NK-92 (cell line): ENCODE data around the gene TLE7.

ENCODE experiments used
- DNase-seq: peaks from one replicate; lab custom pipeline; 2025; ENCODE audit not compliant: unreplicated experiment; lab: John Stamatoyannopoulos, UW

TLE7 gene

DNA sequence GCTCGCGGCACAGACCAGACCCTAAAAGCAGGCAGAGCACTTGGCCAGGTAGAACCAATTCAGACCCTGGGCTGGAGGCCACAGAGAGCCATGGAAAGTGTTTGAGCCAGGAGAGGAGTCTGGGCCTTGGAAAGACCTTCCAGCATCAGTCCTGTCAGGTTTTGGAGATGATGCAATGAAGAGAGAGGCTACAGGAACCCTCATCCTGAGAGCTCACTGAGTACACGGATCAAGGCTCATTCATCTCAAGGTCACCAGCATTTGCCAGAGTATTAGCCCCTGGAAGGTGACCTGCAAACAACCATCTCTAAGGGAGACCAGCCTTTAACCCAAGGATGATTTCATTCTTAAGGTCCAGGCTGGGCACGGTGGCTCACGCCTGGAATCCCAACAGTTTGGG, 27.8 kb downstream of the TLE7 start:
- no peak for DNase-seq

DNA sequence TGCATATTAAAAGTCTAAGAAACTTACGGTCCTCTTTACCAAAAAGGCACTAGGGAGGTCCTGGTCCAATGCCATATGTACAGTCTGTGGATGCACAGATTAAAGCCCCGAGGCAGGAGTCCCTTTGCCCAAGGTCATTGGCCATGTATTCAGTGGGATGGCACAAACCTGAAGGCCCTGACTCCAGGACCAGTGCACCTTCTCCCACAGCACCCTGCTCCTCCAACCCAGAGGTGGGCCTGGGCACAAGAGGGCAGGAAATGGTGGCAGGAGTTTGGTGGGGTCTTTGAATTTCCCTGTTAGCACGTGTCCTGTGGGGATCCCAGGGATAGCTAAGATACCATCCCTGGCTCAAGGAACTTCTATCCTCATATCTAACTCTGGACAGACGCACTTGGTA, 28.5 kb downstream of the TLE7 start:
- no peak for DNase-seq

DNA sequence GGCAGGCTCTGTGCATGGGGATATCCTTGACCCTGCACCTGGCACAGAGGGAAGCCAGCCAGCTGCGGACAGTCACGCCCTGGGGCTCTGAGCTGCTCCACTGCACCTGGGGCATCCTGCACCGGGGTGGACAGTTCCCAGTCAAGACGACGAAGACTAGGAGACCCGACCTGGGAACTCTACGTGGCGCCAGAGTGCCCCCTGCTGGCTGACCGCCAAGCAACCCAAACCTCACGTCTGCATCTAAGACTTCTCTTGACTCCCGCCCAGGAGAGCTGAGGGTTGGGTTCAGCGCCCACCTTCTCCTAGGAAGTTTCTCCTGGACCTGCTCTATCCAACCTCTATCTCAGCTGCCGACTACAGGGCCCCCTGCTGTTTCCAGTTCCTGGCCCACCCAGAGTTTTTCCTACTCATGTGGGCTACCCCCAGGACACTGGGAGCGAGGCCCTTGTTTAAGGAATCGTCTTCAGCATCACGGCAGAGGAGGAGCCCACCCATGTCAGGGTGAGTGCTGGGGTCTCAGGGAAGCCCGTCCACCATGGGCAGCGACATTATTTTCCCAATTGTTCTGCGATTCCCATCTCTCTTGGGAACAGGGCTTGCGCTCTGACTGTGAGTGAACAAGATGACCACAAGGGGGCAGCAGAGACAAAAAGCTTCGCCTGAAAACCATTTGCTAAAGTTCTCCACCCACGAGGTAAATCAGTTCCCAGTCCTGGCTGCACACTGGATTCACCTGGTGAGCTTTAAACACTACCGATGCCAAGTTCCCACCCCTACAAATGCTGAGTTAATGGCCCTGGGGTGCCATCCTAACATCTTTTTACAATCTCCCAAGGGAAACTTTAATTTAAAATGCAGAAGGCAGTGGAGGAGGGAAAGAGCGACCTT, 29.3 kb downstream of the TLE7 start:
- DNase-seq, result no peak

DNA sequence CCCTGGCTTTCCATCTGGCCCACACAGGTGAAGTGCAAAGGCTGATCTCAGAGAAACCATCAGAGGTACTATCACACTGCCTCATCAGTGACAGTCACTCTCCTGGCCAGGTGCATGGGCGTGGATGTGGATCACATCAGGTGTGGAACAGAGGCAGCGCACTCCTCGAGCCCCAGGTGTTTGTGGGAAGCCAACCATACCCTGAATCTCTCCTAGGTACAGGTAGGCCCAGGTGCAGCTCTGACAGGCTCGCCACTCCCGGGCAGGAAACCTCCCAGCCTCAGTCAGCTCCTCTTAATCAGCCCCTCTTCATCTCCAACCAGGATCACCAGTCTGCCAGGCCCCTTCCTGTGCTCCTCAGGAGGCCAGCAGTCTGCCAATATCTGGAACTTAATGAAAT, 31.7 kb downstream of the TLE7 start:
- DNase-seq, result no peak

DNA sequence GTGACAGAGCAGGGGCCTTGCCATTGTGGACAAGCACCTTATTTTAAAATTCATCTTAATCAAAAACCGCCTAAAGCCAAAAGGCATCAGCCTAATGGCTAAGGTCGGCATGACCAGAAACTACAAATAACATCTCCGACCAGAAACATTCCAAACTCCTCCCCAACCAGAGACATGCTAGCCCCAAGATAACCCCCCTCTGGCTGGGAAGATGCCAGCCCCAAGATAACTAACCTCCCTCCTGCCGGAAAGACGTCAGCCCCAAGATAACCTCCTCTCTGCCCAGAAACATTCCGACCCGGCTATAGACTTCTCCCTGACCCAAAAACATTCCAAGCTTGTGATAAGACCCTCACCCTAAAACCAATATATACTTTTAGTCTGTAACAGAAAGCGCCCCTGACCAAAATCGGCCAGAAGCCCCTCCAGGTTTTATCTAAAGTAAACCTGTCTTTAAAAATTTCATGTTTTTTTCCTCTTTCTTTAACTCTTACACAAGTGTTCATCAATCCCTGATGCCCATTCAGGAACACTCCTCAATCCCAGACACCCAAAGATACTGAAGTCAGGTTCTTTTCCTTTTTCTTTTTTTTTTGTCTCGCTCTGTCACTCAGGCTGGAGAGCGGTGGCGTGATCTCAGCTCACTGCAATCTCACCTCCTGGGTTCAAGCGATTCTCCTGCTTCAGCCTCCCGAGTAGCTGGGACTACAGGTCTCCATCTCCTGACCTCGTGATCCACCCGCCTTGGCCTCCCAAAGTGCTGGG, 32.7 kb downstream of the TLE7 start:
- no peak for DNase-seq

DNA sequence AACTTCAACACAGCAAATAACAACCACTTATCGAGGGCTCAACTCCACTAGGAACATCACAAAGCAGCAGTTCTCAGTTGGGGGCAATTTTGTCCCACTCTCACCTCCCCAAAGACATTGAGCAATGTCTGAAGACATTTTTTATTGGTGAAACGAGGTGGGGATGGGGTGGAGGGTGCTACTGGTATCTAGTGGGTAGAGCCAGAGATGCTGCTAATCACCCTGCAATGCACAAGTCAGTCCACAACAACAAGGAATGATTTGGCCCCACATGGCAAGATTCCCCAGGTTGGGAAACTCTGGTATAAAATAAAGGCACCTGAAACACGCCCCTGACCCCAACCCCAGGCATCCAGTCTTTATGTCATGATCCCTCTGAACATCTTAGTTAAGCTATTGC, 33.3 kb downstream of the TLE7 start:
- DNase-seq, result no peak

DNA sequence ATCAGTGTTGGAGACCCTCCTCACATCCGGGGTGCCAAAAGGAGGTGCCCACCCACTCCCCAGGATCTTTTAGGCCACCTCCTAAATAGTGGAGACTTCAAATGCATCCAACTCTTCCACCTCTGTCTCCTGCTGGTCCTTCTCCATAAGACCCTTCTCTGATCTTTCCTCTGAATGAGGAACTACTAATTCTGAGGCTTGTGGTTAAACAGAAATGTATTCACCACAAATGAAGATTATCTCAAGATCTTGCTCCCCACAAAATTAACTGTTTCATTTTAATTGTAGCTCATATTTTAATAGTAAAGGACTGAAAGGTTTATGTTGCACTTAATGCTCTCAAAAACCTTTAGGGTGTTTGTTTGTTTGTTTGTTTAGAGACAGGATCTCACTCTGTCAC, 34.1 kb downstream of the TLE7 start:
- DNase-seq, result no peak

DNA sequence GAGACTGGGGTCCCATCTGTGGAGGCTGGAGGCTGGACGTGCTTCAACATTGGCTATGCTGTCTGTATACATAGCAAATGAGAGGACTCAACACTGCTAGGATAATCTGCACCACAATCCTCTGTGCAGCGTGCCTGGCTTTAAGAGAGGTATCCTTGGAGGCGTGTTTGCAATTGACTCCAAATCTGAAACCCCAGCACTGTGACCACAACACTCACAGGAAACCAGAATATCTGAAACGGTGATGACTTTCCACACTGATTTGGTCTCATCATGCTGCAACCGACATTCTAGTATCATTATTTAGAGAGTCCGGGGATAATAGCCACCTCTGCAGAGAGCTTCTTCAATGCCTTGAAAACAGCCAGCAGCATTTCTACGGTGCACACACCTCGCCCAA, 35.1 kb downstream of the TLE7 start:
- DNase-seq, result no peak

DNA sequence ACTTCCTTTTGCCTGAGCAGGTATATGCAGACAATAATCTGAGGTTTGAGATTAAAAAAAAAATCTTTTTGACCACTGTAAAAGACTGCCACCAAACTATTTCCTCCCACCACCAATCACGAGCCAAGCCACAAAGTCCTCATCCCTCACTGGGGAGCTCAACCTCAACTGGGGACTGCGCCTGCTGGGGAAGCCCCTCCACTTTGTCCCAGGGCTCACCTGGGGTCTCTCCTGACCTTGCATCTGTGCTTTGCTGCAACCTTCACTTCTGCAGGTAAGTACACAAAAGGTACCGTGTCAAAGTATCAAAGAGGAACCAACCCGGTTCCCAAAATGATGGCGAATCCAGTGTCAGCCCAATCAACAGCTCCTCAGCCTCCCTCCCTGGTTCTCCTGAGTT, 35.5 kb downstream of the TLE7 start:
- no peak for DNase-seq

DNA sequence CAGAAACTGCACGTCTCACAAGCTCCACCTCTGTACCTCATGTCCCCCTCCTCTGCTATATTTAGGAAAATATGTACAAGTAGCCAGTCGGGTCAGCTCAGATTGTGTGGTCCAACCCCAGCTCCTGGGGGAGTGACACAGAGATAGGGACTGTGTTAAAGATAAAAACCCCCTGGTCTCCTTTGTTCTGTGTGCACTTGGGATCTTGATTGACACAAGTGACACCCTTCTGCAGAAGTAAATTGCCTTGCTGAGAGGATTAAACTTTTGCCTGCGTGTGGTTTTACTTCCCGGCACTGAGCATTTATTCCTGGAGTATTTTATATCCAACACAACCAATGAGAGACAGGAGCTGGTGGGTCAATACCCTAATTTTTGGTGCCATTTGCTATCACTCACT, 37.5 kb downstream of the TLE7 start:
- no peak for DNase-seq

DNA sequence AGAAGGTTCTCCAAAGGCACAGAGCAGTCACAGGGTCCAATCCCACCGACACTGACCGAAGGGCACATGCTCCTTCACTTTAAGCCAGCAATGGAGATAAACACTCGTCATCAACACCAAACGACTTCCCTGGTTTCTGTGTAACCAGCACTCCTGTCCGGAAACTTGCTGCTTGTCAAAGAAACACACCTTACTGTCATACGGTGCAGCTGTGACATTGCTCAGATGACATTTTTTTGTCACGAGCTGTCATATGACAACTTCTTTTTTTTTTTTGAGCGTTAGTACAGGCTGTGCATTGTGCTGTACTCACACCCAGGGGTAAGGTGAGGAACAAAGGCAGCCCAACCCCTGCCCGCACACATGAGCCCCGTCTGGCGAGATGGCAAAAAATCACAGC, 39.2 kb downstream of the TLE7 start:
- no peak for DNase-seq

DNA sequence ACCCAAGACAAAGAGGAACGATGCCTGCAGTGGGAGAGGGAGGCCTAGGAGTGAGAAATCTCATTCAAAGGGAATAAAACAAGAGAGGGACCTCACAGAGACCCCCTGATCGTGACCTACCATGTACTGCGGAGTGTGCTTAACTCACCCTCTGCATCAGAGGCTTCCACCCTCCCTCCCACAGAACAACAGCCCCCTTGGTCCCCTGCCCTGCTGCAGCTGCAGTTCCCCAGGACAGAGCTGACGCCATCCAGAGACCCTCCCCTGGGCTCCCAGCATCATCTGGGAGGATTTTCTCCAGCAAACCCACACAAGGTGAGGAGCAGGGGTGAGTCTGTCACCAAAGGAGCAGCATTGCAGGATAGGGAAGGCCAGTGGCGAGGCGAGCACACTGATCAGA, 39.8 kb downstream of the TLE7 start:
- DNase-seq, result no peak

DNA sequence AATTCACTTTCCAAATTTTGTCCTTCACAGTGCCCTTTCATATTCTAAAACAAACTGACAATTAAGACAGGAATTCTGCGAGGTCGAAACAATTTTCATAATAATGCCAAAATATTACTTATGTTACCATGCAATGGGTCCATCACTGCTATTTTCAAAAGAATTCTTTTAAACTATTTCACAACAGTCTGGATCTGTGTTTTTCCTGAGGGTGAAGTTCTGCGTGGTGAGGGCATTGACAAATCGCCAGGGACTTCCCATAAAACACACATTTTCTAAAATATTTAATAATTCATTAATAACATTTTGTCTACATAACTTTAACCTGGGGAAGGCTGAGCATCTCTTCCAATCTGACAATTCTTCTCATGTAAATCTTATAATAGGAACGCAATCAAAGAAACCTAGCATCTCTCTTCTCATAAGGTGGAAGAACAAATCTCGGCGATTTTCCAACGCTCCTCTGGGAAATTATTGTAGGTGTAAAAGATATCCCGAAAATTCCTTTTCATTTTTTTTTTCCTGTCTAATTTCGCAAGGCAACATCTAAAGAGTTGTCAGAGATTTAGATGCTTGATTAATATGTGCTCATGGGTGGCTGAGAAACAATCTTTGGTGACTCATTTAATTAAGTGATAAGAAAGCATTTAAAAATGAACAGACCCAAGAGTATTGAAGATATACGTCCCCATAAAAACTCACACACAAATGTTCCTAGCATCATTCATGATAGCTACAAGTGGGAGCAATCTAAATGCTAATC, 41.9 kb downstream of the TLE7 start:
- DNase-seq, result no peak

DNA sequence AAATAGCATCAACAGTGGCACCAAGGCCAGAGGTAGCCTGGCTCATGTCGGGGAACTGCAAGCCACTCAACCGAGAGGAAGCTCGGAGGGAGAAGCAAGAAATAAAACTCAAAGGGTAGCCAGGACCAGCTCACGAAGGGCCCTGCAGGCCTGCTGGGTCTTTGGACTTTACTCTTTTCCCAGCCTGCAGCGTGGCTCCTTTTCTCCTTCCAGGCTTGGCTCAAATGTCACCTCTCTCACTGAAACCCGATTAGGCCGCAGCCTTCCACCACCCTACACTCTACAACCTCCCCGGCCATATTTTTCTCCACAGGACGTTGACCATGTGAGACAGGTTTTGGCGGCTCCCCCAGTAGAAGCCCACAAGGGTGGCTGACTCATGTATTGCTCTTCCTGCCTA, 45.3 kb downstream of the TLE7 start:
- no peak for DNase-seq

DNA sequence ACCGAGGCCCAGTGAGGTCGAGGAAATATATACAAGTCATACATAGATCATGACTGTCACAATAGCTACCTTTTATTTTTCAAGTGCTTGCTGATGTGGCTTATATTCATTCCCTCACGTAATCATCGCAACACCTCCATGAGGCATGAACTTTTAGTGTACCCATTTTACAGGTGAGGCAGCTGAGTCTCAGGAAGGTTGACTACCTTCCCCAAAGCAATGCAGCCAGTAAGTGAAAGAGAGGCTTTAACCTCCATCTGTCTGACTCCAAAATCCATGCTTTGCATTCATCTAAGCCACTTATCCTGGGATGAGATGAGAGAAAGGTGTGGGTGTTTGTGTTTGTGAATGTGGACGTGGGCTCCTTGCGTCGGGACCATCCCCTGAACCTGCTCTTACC, 52.5 kb downstream of the TLE7 start:
- DNase-seq, result no peak

DNA sequence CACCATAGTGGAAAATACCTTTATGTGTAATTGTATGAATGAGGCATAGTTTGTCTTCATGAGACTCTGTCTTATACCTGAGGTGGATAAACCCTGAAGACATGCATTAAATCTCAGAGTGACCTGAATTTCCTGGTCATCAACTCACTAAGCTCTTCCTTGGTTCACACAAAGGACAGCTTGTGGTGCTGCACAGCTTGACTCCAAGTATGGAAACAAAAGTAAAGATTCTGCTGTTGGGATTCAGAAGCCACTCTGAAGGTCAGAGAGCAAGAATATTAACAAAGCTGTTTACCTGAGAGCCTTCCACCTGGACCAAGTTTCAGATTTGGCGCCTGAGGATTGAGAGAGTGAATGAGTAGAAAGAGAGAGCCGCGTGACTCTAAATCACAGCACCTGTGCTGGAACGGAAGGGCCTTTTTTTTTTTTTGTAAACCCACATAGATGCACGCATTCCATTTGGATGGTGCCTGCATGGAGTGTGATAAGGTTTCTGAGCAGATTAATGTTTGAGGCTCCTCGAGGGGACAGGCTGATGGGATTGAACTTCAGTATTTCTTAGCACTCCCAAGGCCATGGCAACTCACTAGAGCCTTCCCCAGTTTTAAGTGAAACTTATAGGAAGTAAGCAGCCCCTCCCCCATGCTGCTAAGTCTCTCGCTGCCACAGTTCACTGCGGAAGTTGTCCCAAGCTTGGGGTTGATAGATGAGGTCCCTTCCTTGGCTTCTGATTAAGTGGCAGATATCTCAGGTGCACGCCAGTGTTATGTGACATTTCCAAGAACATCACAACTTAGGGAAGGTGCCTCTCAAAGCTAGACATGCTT, 54.6 kb downstream of the TLE7 start:
- no peak for DNase-seq

DNA sequence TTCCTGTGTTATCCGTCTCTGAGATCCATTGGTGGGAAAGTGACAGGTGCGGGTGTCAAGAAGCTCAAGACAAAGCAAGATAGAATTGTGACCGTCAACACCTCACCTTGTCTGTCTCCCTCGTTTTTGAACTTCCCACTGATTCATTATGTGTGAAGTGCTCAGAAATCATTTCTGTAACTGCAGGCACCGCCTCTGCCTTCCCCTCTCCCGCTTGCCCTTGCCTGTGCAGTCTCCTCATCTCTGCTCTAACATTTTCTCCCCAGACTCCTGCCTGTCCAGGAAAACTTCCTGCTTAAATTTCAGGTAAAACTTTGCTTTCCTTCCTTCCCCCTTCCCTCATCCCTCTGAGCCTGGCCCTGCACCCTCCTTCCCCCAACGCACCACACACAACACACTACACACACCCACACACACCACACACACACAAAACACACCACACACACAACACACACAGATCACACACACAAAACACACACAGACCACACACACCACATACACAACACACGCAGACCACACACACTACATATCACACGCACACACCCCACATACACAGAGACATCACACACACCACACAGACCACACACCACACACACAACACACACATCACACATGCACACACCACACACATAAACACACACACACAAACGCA, 57.7 kb downstream of the TLE7 start:
- no peak for DNase-seq

DNA sequence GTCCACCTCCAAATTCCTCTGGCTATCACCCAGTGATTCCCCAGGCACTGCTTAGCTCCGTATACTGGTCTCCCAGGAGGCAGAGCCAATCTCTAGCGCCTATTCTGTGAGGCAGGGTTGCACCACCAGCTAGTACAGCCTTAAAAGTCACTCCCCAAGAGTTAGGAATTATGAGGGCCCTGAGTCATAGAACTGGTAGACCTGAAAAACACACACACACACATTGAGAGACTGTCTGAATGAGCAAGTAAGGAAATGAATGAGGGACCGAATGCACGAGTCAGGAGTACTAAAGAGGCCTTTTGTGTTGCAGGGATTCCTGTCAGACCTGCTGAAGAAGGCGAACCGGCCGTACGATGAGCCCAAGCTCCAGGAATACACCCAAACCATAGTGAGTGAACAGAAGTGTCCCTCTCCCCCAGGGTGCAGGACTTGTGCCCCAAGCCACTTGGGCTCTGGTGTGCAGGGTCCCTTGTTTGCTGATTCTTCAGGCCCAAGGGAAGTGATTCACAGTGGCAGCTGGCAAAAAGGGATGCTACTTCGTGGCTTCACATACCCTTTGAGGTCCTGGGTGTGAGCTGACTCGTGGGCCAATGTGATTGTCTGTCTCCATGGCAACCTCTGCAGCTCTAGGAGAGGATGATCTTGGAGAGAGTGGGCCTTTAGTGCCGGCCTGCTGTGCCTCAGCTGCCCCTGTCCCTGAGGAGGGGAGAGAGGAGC, 58.6 kb downstream of the TLE7 start:
- no peak for DNase-seq

DNA sequence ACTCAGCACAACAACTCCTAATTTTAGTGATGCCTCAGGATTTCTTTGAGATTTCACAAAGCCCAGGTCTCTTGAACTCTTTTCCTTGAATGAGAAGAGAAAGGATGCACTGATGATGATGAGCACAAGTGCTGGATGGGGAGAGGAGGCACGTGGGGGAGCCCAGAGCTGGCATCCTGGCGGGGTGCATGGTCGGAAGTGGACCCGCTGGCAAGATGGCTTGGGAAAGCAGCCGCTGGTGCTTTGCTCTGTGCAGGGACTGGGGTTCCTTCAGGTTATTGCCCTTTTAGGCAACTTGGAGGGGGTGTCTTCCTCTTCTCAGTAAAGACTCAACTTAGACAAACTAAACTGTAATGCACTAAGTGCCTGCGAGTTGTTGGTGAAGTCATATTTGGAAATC, 61.0 kb downstream of the TLE7 start:
- DNase-seq, result no peak
